Measurements from ENCODE around the gene NOP53.
A peak's percentile ranks its signal among the peaks of the same experiment; 100 is the strongest.

Gene NOP53

GRCh38 chr19:47778049-47778953 lies 33.0 kb downstream of the NOP53 start, which contains the start of gene SELENOW (continued):
- TF ChIP-seq MYNN (tag by site-specific recombination; IDR thresholded peaks at IDR 0.05; ENCODE audit: borderline replicate concordance) = no peak
- no peak for TF ChIP-seq ZNF211 (tag by site-specific recombination; IDR thresholded peaks at IDR 0.05; ENCODE audit: low read depth)
- TF ChIP-seq ZNF521 (tag by site-specific recombination; IDR thresholded peaks at IDR 0.05) = no peak
- peak; percentile 99 for TF ChIP-seq SP3 (tag by site-specific recombination; IDR thresholded peaks at IDR 0.05)
- peak; percentile 100 for TF ChIP-seq KLF9 (tag by site-specific recombination; IDR thresholded peaks at IDR 0.05; ENCODE audit: low read depth)
- no peak for TF ChIP-seq ZNF311 (tag by site-specific recombination; IDR thresholded peaks at IDR 0.05; ENCODE audit: borderline replicate concordance)
- no peak for TF ChIP-seq ZNF146 (tag by site-specific recombination; IDR thresholded peaks at IDR 0.05)
- TF ChIP-seq ZNF184 (tag by site-specific recombination; IDR thresholded peaks at IDR 0.05) = no peak
- no peak for TF ChIP-seq ZNF548 (tag by site-specific recombination; IDR thresholded peaks at IDR 0.05)
- peak; percentile 57; the same call in 1 of the 2 replicates for TF ChIP-seq ZNF148 (tag by site-specific recombination; IDR thresholded peaks at IDR 0.05; ENCODE audit: borderline replicate concordance)
- TF ChIP-seq GLIS1 (tag by site-specific recombination; IDR thresholded peaks at IDR 0.05) = peak; percentile 94
- TF ChIP-seq ZNF423 (tag by site-specific recombination; IDR thresholded peaks at IDR 0.05) = no peak
- TF ChIP-seq HOXC10 (CRISPR knock-in tag; IDR thresholded peaks at IDR 0.05) = peak; percentile 90
- no peak for TF ChIP-seq ZNF37A (tag by site-specific recombination; IDR thresholded peaks at IDR 0.05)
- no peak for TF ChIP-seq ZNF404 (tag by site-specific recombination; IDR thresholded peaks at IDR 0.05)
- TF ChIP-seq PBX3 (CRISPR knock-in tag; IDR thresholded peaks at IDR 0.05) = peak; percentile 86
- TF ChIP-seq ZNF544 (tag by site-specific recombination; IDR thresholded peaks at IDR 0.05) = no peak
- peak; percentile 100 for TF ChIP-seq KLF8 (tag by site-specific recombination; IDR thresholded peaks at IDR 0.05)
- no peak for TF ChIP-seq ZNF175 (tag by site-specific recombination; IDR thresholded peaks at IDR 0.05)
- no peak for TF ChIP-seq ZNF174 (tag by site-specific recombination; IDR thresholded peaks at IDR 0.05)
- TF ChIP-seq ZNF571 (tag by site-specific recombination; IDR thresholded peaks at IDR 0.05) = no peak
- peak; percentile 43; the same call in 1 of the 2 replicates for TF ChIP-seq SCRT1 (tag by site-specific recombination; IDR thresholded peaks at IDR 0.05; ENCODE audit: borderline replicate concordance)
- TF ChIP-seq TSHZ1 (tag by site-specific recombination; IDR thresholded peaks at IDR 0.05; ENCODE audit: borderline replicate concordance) = no peak
- peak; percentile 98 for TF ChIP-seq ZNF335 (tag by site-specific recombination; conservative IDR thresholded peaks at IDR 0.05)
- peak; percentile 92 for TF ChIP-seq PATZ1 (tag by site-specific recombination; IDR thresholded peaks at IDR 0.05)
- TF ChIP-seq ZNF169 (tag by site-specific recombination; IDR thresholded peaks at IDR 0.05) = no peak
- peak; percentile 77 for TF ChIP-seq ZNF366 (tag by site-specific recombination; conservative IDR thresholded peaks at IDR 0.05)
- TF ChIP-seq ZNF76 (tag by site-specific recombination; IDR thresholded peaks at IDR 0.05; ENCODE audit: borderline replicate concordance, low read depth) = peak; percentile 61; the same call in 1 of the 2 replicates
- no peak for TF ChIP-seq ZNF585B (tag by site-specific recombination; IDR thresholded peaks at IDR 0.05)
- peak; percentile 56; the same call in 1 of the 2 replicates for TF ChIP-seq SCRT2 (tag by site-specific recombination; IDR thresholded peaks at IDR 0.05)
- no peak for TF ChIP-seq RBAK (tag by site-specific recombination; IDR thresholded peaks at IDR 0.05)
- TF ChIP-seq ZNF776 (tag by site-specific recombination; IDR thresholded peaks at IDR 0.05; ENCODE audit: borderline replicate concordance) = no peak
